ENCODE results near the gene MAPRE3.

GRCh38 chr2:26941486-26941885 is 29.0 kb upstream of the MAPRE3 start:
- TF ChIP-seq CTCF (IDR thresholded peaks at IDR 0.05; ENCODE audit: extremely low read depth in 1 of 2, insufficient read depth in 1 of 2, low read depth in 1 of 2, low read length in 2 of 2) (no peak), POLR2AphosphoS5 (IDR thresholded peaks at IDR 0.05; ENCODE audit: insufficient read depth, low read depth, low read length) (no peak), POLR2A (IDR thresholded peaks at IDR 0.05; ENCODE audit: low read depth, low read length) (no peak), MYC (IDR thresholded peaks at IDR 0.05; ENCODE audit: low read depth, low read length) (no peak), EZH2 (IDR thresholded peaks at IDR 0.05; ENCODE audit: borderline replicate concordance, low read depth, low read length, severe bottlenecking) (no peak)

Measured in endothelial cell of umbilical vein (primary cell).